CD4-positive, alpha-beta T cell treated with Interleukin-17A for 4 hours (primary cell): ENCODE measurements around the gene MAD1L1.

ENCODE experiments used
- DNase-seq: peaks from one replicate; pipeline ENCODE4 v3.0.0-alpha.2; 2020; ENCODE audit warnings: mixed read lengths

The MAD1L1 gene

DNA sequence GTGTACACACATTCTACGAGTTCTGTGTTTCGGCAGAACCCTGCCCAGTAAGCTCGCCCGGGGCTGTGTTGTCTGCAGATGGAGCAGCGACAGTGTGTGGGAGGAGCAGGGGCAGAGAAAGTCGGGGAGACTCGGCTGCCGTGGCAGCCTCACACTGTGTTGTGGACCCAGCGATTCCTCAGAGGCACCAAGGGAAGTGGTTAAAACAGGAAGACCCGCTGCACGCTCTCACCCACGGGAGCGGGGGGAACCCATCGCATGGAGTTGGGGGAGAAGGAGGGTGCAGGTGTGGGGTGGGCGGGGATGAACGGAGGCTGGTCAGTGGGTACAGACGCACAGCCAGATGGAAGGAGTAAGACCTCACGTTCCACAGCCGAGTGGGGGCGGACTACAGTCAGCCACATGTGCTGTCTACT lies 312.5 kb downstream of the MAD1L1 start:
- peak; percentile 78 for DNase-seq

DNA sequence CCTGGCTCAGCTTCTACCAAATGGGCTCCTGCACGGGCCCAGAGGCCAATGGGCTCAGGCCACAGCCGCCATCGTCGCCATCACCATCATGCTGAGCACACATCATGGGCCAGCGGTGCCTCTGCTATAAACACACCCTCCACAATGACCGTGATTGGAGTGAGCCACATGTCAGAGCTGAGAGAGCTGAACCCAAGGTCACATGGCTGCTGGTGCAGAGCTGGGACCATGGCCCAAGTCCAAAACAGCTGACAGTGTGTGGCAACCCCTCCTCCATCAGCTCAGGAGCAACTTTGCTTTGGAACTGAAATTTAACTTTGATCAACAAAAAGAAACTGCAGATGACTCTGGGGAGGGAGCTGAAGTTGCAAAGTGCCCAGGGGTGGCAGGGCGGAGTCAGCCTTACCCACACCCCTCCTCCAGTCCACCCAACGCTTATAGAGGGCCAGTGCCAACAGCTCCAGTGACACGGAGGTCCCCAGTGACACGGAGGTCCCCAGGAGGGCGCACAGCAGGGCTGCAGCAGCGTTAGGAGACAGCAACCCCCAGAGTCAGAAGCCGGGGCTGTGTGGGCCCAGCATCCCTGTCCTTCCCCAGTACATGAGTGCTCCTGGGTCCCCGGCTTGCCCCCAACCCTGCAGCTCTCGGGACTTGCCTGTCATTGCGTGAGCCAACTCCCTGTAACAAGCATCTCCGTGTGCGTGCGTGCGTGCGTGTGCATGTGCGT lies 313.0 kb downstream of the MAD1L1 start:
- peak; percentile 37 for DNase-seq

DNA sequence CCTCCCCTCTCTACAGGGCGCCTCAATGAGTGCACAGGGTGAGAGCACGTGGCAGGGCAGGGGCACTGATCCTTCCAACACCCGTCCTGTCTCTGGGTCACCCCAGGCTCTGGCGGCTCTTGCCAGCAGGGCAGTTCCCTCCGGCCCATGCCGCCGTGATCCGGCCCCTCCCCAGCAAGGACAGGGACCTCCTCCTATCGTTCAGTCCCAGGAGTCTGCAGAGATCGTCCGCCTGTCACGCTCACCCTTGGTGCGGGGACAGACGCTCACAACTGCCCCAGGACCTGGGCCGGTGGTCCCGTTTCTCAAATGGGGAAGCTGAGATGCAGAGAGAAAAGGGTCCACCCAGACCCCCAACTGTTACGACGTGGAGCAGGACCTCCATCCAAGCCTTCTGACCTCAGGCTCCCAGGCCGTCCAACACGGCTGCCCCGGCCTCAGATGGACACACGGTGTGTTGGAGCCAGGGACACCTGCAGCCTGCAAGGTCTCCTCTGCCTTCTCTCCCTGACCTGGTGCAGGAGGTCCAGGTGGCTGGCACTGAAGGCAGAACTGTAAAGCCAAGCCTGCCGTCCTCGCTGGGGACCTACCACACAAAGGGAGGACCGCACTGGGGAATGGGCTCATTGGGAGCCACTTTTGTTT lies 313.7 kb downstream of the MAD1L1 start:
- DNase-seq: no peak

DNA sequence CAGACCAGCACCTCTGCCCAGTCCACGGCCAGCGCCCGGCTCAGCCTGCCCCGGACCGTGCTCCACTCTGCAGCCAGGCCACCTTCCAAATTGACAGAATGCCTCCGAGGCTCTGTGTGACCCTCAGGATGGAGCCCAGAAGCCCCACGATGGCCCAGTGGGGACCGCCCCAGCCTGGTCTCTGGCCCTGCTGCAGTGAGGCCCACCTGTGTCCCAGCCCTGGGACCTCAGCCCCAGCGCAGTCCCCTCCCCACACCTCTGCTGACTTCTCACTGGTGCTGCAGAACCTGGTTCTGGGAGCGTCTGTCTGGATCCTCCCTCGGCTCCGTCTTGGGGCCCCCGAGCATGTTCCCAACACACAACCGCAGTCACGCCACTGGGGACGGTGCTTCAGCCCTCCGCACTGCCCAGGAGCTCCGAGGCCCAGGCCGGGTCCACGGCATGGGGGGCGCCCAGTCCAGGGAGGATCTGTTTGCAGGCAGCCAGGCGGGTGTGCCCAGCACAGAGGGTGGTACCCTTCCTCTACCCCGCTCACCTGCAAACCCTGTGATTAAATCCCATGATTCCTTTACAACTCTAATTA lies 314.6 kb downstream of the MAD1L1 start:
- no peak for DNase-seq

GRCh38 chr7:1917221-1918062 lies 315.3 kb downstream of the MAD1L1 start:
- DNase-seq: no peak

DNA sequence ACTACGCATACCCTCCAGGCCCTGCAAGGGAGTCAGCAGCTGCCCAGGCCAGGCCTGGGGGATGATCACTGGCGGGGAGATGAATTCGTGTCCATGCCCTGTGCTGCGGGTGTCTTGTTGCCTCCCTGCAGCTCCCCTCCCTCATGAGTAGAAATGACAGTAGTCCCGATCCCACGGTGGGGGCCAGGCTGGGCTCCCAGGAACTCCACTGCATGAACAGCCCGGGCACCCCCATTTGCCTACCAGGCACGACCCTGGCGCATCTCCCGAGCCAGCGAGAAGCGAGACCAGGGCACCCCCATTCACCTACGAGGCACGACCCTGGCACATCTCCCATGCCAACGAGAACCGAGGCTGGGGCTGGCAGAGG lies 316.2 kb downstream of the MAD1L1 start:
- DNase-seq: no peak

GRCh38 chr7:1915956-1916600 lies 316.7 kb downstream of the MAD1L1 start:
- no peak for DNase-seq

DNA sequence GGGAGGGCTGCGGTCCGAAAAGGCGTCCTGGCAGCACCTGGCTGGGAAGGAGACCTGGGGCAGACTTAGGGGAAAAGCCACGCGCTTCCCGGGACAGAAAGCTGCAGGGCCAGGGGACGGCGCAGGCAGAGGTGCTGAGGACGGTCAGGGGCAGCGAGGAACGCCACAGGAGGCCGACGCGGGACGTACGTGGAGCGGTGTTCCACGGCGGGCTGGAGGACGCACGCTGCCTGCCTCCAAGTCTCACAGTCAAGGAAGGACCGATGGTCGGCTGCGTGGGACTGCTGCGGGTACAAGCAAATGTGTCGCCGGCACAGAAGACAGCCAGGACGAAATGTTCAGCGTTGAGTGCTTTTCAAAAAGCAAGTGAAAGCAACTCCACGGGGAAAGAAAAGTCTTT lies 317.4 kb downstream of the MAD1L1 start:
- no peak for DNase-seq

DNA sequence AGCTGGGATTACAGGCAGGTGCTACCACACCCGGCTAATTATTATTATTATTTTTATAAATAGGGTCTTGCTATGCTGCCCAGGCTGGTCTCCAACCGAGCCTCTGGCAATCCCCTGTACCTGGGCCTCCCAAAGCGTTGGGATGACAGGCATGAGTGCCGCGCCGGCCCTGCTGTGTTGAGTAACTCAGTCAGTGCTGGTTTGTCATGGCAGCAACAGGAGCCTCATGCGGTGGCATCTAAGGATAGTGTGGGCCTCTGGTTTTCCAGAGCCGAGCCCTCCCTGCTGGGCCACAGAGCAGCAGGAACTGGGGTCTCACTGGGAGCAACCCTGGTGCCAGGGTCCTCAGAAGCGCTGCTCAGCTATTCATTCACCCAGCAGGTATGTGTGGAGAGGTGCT lies 318.0 kb downstream of the MAD1L1 start:
- DNase-seq: no peak

DNA sequence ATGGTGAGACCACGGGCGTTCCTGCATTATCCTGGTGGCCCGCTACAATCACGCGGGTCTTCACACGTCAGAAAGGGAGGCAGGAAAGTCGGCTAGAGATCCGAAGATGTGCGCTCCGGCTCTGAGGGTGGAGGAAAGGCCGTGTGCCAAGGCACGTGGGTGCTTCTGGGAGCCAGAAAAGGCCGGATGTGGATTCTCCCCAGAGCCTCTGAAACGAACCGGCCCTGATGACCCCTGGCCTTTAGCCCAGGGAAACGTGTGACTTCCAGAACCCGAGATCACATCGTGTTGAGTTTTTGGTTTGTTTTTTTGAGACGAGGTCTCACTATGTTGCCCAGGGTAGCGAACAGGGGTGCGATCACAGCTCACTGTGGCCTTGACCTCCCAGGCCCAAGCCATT lies 318.4 kb downstream of the MAD1L1 start:
- DNase-seq: no peak

DNA sequence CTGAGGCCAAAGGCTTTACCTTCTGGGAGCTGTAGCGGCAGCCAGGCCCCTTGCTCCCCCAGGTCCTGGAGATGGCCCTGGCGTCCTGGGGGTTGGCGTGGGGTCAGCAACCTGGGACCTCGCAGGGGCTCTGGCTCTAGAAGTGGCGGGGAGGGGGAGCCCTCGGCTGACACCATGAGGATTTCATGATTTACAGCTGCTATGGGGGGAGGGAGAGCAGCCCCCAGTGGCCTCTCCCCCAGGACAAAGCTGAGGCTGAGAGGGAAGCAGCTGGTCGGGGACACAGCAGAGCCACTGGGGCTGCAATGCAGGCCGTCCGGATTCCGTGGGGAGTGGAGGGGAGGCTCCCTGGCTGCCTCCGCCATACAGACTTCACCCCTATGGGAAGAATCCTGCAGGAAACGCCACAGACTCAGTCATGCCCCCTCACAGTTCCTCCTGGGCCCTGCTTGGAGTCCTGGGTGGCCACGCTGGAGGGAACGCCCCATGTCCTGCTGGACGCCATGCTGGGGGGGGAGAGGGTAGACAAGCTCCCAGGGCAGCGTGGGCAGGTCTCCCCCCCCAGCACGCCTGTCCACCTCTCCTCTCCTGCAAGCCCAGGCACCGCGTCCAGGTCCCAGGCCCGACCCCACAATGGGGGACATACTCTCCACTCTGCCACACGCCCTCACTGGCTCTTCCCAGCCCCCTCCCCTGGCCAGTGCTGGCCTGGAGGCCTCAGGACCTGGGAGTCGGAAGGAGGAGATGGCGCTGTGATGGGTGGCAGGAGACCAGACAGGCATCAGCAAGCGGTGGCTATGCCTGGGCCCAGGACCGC lies 319.1 kb downstream of the MAD1L1 start:
- DNase-seq: no peak

GRCh38 chr7:1912593-1913465 lies 319.9 kb downstream of the MAD1L1 start:
- DNase-seq: no peak

- DNase-seq: no peak
Observed at GRCh38 chr7:1911571-1911970, 321.2 kb downstream of the MAD1L1 start.

GRCh38 chr7:1910827-1911226 lies 321.9 kb downstream of the MAD1L1 start:
- no peak for DNase-seq

DNA sequence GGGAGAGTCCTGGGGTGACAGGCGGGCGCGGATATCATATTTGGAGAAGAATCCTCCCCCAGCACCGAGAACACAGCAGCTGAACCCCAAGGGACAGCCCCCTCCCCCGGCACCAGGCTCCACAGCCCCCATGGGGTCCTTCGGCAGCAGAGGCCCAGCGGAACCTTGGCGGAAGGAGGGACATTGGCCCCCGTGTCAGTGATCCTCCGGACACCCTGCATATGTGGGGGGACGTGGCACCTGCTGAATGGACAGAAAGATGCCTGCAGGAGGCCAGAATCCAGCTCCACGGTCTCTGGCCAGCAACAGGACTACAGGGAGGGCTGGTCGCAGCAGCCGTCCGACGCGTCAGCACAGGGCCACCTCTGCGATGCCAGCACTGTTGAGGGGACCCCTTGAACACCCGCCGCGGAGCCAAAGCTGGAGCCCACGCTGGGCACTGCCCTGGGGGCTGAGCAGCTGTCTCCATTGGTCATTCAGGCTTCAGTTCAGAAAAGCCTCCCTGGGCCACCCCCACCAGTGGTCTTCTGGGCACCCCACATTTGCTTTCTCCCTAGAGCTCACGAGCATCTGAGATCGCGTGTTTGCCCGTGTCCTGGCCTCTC lies 322.6 kb downstream of the MAD1L1 start:
- no peak for DNase-seq

- no peak for DNase-seq
Observed at GRCh38 chr7:1909476-1909875, 323.3 kb downstream of the MAD1L1 start.

DNA sequence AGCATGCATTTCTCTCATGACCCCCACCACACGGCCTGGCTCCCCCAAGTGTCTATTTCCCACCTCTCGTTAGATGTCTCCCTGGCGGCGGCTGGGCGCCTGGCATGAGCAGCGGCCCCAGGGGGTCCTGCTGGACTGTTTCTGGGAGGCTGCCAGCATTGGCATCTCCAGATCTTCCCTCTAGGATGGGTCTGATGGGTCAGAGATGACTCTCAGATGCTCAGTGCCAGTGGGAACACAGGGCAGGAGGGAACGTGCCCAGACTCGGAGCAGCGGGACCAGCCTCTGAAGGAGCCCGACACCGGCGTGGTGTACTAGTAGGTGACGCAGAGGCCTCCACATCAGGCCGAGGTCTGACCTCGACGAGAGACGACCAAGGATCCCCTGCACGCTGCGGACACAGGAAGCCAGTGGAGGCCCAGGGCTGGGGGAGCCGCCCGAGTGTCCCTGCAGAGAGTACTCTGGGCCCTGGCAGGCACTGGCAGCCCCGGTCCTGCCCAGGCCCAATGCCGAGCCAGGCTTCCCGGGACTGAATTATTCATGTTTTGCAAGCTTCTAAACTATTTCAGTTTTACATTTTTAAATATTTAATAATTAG lies 323.8 kb downstream of the MAD1L1 start:
- no peak for DNase-seq

GRCh38 chr7:1907751-1908365 lies 324.9 kb downstream of the MAD1L1 start:
- no peak for DNase-seq

- DNase-seq: no peak
Observed at GRCh38 chr7:1906988-1907745, 325.6 kb downstream of the MAD1L1 start.
